Fibroblast of skin of left biceps (primary cell): Measurements from ENCODE around the gene SLC25A28.
A peak's percentile ranks its signal among the peaks of the same experiment; 100 is the strongest.
"Not testable (repeated sequence)": the region's sequence is repeated elsewhere in the genome, so short reads cannot be mapped to it uniquely, and the experiment has no call there.

Experiments used
- DNase-seq, 2 experiments: peaks; one replicate each; pipeline ENCODE4 v3.0.0-alpha.2; 2013; ENCODE audit warnings: low read depth in 2 of 2

SLC25A28 gene

DNA sequence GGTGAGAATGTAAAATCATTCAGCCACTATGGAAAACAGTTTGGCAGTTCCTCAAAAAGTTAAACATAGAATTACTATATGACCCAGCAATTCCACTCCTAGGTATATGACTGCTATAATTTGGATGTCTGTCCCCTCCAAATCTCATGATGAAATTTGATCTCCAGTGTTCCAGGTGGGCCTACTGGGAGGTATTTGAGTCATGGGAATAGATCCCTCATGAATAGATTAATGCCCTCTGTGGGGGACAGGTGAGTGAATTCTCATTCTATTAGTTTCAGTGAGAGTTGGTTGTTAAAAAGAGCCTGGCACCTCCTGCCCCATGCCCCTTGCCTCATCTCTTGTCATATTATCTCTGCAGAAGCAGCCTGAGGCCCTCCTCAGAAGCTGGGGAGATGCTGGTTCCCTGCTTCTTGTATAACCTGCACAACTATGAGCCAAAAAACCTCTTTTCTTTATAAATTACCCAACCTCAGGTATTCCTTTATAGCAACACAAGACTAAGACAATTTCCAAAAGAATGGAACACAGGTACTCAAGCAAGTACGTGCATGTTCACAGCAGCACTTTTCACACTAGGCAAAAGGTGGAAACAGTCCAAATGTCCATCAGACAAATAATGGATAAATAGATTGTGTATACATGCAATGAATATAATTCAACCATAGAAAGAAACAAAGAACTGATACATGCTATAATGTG lies 8.8 kb upstream of the SLC25A28 start:
- DNase-seq = no peak

- DNase-seq = not testable (repeated sequence)
These were observed 4.9 kb upstream of the SLC25A28 start for GRCh38 chr10:99625124-99625523.

GRCh38 chr10:99623919-99624318 lies 3.7 kb upstream of the SLC25A28 start:
- no peak for DNase-seq

DNA sequence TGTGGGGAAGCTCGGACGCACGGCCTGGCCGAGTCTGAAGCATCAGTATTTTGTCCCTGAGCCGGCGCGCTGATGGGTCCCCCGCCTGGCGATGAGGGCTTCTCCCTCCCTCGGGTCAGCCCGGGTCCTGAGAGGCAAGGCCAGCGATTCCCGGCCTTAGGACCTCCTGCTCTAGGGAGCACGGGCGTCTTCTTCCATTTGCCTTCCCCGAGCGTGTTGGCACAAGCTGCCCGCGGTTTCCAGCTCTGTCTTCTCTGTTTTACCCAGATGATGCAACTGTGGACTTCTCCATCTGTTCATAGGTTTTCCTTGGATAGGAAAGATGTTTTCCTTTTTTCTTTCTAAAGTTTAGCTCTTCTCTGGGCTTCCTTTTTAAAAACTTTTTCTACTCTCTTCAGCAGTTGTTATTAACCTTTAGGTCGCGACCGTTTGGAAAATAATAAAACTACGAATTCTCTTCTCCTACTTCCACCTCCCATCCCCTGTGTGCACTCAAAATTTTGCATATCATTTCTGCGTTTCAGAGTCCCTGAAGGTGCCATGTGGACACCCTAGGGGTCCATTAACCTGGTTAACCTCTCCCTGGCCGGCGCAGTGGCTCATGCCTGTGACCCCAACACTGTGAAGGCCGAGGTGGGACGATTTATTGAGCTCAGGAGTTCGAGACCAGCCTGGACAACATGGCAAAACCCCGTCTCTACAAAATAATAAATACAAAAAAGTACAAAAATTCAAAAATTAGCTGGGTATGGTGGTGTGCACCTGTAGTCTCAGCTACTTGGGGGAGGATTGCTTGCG lies 1.4 kb upstream of the SLC25A28 start:
- no peak for DNase-seq

DNA sequence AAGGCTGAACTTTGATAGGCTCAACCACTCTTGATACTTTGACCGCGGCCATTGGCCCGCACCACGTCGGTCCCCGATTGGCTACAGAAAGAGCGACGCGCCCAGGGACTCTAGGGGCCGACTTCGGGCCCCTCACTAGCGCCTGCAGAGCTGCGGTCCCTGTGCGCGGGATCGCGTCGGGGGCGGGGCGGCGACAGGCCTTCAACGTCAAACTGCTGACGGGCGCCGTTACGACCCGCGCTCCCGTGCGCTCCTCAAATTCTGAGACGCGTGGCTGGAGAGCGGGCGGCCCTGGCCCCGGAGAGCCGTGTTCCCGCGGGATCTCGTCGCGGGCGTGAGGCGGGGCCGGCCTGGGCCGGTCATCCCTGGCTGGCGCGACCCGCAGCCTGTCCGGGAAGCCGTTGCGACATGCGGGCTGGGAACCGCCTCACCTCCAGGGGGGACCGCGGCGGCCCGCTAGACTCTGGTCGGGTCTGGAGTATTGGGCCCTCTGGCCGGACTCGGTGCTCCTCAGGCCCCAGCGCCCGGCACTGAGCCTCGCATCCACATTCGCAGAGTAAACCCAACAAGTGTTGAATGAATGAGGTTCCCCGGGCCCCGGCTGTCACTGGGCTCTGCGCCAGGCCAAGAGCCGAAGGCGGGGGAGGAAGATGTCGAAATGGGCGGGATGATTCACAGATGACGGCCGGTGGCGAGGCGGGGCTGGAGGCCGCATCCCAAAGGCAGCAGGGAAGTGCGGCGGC lies 643 bp upstream of the SLC25A28 start:
- DNase-seq = peak; percentile 88 to 89

- no peak for DNase-seq
These were observed 994 bp downstream of the SLC25A28 start for GRCh38 chr10:99619090-99619800.

DNA sequence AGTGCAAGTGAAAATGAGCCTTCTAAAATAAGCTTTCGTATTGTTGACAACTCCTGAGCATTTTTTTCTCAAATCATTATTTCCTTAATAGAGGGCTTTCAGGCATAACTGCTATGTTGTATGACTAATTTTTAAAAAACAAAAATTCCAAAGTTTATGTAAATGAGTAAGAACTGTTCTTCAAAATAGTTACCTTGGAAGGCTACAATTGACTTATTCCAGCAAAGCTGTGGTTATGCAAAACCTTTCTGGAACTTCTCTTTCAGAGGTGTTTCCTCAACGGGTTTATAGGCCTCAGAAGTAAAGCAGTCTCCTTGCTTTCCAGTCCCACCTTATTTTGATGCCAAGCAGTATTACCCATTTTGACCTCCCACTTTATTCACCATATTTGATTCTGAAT lies 2.5 kb downstream of the SLC25A28 start:
- DNase-seq = no peak

- DNase-seq = no peak
These were observed 4.8 kb downstream of the SLC25A28 start for GRCh38 chr10:99615426-99615825.

DNA sequence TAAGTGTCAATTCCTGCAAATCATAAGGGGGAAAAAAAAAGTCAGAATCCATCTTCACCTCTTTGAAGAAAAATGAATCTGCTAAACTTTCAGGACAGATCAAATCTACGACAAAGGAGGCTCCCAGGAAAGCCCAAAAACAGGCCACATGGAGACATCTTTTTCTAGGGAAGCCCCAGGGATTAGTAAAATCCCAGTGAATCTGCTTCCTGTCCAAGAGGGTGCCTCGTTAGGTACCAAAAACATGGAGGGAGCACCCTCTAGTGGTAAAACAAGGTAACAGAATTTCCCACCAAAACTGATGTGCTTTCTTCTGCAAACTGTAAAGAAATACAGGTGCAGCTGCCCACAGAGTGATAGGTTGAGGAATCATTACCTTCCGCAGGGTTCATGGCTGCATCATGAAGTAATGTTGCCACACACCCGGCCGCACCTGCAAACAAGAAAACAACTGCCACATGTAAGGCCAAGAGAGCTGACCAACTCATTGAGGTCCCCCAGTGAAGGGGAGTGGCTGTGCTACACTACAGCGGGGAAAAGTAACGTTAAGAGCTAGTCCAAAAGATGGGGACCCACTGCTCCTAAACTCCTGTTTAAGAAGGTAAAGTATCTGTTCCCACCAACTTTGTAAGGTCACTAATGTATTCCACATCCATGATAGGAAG lies 7.9 kb downstream of the SLC25A28 start:
- DNase-seq = peak; percentile 15 to 22

- no peak for DNase-seq
These were observed 8.9 kb downstream of the SLC25A28 start for GRCh38 chr10:99611326-99611725.

DNA sequence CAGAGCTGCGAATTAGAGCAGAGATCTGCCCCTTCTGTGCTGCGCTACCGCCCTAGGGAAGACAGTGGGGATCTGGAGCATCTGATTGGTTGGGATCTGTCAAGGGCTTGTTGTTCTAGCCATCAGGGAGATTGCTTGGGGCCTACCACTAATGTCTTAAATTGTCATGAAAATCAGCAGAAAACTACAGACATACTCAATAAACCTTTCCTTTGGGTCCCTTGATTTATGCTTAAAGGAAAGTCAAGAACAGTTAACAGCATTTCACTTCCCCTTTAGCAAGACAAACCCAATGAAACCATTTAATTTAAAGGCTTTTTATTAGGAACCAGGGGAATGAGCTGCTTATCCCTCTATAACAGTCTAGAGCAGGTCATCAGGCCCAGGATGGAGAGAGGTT lies 10.0 kb downstream of the SLC25A28 start:
- DNase-seq = no peak

GRCh38 chr10:99609186-99609585 lies 11.1 kb downstream of the SLC25A28 start:
- no peak for DNase-seq

DNA sequence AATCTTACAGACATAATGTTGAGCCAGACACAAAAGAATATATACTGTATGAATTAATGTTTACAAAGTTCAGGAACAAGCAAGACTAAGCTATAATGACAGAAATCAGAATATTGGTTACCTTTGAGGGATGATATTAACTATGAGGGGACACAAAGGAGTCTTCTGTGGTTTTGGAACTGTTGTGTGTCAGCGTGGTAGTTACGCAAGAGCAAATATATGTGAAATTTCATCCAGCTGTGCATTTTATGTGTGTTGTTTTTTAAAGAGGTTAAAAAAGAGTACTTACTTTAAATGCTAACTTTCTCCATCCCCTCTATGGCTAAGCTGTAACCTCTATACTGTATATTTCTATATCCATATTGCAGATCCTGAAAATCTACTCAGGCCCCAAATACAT lies 14.9 kb downstream of the SLC25A28 start:
- no peak for DNase-seq

DNA sequence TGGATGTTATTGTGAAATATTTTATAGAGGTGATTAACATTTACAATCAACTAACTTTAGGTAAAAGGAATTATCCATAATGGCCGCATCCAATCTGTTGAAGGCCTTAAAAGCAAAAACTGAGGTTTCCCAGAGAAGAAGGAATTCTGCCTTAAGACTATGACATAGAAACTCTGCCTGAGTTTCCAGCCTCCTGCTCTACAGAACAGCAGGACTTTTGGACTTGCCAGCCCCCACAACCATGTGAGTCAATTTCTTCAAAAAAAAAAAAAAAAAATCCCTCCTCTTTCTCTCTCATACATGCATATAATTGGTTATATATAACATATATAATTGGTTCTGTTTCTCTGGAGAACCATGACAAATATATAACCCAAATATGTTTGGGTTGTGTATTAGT lies 15.4 kb downstream of the SLC25A28 start:
- DNase-seq = no peak

DNA sequence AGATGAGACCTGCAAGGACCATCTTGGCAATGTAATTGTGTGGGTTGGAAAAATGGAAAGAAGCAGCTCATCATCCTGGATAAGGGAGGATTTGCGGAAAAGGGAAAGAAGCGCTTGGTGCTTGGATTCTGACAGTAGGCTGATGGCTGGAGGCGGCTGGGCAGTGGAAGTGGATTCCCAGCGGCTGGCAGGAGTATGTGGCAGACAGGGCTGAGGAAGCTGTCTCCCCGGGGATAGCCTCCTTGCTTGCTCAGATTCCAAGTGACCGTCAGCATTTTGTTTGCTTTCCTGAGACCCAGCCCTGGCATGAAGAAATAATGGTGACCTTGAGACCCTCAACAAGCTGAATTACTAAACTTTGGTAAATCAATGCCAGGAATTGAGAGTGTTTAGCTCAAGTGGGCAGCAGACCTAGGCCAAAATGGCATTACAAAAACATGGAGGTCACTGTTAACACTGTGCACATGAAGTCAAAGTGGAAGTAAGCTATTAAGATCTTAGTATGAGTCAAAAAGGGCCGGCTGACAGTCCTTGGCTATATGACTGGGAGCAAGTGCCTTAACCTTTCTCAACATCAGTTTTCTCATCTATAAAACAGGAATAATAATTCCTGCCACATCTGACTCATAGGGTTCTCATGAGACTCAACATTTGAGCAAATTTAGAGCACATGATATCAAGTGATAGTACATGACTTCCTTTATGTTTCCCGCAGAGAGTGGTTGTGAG lies 21.3 kb downstream of the SLC25A28 start:
- DNase-seq = no peak

DNA sequence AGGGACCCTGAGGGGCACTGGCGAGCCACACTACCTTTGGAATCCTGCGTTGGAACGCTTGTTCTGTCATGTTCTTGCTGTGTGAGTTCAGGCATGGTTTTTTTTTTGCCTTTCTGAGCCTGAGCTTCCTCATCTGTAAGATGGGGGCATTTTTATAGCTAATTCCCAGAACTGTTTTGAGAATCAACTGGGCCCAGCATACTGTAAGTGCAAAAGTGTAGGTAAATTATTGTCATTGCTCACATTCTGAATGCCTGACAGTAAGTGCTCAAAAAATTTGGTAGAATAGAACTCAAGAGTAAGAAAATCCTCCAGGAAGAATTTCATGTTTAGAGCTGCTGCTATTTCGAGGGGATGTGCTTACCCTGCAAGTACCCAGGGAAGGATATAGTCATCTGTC lies 22.2 kb downstream of the SLC25A28 start:
- DNase-seq = no peak

DNA sequence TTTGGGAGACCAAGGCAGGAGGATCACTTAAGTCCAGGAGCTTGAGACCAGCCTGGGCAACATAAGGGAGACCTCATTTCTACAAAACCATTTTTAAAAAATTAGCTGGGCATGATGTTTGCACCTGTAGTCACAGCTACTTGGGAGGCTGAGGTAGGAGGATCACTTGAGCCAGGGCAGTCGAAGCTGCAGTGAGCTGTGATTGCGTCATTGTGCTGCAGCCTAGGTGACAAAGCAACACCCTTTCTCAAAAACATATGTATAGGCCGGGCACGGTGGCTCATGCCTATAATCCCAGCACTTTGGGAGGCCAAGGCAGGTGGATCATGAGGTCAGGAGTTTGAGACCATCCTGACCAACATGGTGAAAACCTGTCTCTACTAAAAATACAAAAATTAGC lies 23.5 kb downstream of the SLC25A28 start:
- not testable (repeated sequence) for DNase-seq

GRCh38 chr10:99595770-99596465 lies 24.3 kb downstream of the SLC25A28 start:
- no peak for DNase-seq

DNA sequence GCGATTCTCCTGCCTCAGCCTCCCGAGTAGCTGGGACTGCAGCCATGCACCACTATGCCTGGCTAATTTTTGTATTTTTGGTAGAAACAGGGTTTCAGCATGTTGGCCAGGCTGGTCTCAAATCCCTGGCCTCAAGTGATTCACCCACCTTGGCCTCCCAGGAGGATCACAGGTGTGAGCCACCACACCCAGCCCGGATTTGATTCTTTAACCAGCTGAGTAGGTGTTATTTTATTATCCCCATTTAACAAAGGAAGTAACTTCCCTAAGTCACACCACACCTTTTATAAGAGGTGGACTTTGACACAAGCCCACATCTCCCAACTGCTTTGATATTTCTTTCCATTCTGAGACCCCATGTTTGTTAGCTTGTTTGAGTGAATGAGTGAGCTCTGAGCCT lies 25.0 kb downstream of the SLC25A28 start:
- DNase-seq = no peak

DNA sequence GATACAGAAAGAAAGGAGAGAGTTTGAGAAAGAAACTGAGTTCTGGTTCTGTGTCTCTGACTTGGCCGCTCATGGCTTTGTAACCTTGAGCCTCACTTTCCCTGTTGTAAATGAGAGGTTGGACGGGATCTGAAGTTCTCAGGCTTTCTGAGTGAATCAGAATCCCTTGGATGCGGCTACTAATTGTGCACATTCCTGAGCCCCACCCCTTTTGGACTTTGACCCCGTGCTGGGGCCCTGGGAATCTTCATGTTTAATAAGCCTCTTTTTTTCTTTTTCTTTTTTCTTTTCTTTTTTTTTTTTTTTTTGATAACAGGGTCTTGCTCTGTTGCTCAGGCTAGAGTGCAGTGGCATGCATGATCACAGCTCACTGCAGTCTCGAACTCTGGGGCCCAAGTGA lies 26.9 kb downstream of the SLC25A28 start:
- DNase-seq = no peak
